ENCODE results near the gene CTH. TPM values are rescaled to one million over a fixed set of nuclear protein-coding genes. Genes with fewer than 3 reads are reported as not detected.

Gene CTH
- total and polyA plus RNA-seq, 2 experiments from 2014 or later = 31.0 to 34.3 TPM

DNA sequence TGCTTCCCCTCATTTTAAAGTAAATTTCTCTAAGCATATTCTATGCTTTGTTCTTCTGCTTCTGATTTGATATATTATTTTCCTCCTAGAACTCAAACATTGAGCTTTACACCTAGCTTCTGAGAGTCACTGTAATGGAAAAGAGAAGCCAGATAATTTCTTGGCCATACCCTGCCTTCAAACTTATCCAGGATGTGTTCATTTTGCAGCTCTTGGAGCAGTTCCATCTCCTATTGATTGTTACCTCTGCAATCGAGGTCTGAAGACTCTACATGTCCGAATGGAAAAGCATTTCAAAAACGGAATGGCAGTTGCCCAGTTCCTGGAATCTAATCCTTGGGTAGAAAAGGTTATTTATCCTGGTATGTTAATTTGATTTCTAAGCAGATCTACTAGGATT, 20.8 kb downstream of the CTH start:
- Histone ChIP-seq H3K9me2 (ENCODE audit: insufficient read depth) (no peaks in the 10 kb centered on the region), H3K4me3 (no peak overlapping the region), H2AFZ (no peak overlapping the region), H3K27ac (ENCODE audit: low read depth) (no peak overlapping the region), H3K79me2 (replicated peaks; ENCODE audit: insufficient read depth) (no peaks in the 10 kb centered on the region), H4K20me1 (replicated peaks; ENCODE audit: insufficient read depth) (peaks cover 3% of the 10 kb centered on the region; the same call in 1 of the 2 replicates), H3K4me1 (ENCODE audit: insufficient read depth) (0 out of 2 replicates have a peak, but pooled peaks cover 4% of the 10 kb centered on the region), H3K36me3 (ENCODE audit: insufficient read depth) (peaks cover 75% of the 10 kb centered on the region), H3K4me2 (no peak overlapping the region), H3F3A (replicated peaks; ENCODE audit: low read depth) (no peaks in the 10 kb centered on the region), H3K27me3 (ENCODE audit: insufficient read depth) (no peaks in the 10 kb centered on the region)
- no peak for ATAC-seq
- H3K27me3 Mint-ChIP-seq (ENCODE audit: insufficient read depth, low read depth, poor library complexity) = no peaks in the 10 kb centered on the region
- no peak for DNase-seq (ENCODE audit: low spot score)
- no peaks in the 10 kb centered on the region for H3K9me3 Mint-ChIP-seq
- no peak overlapping the region for H3K4me3 Mint-ChIP-seq
- no peak overlapping the region for H3K27ac Mint-ChIP-seq
- peaks cover 5% of the 10 kb centered on the region; the same call in 2 of the 3 replicates for H3K4me1 Mint-ChIP-seq
- peaks cover 86% of the 10 kb centered on the region for H3K36me3 Mint-ChIP-seq (ENCODE audit: low read depth)
- TF ChIP-seq, protein P1, sequence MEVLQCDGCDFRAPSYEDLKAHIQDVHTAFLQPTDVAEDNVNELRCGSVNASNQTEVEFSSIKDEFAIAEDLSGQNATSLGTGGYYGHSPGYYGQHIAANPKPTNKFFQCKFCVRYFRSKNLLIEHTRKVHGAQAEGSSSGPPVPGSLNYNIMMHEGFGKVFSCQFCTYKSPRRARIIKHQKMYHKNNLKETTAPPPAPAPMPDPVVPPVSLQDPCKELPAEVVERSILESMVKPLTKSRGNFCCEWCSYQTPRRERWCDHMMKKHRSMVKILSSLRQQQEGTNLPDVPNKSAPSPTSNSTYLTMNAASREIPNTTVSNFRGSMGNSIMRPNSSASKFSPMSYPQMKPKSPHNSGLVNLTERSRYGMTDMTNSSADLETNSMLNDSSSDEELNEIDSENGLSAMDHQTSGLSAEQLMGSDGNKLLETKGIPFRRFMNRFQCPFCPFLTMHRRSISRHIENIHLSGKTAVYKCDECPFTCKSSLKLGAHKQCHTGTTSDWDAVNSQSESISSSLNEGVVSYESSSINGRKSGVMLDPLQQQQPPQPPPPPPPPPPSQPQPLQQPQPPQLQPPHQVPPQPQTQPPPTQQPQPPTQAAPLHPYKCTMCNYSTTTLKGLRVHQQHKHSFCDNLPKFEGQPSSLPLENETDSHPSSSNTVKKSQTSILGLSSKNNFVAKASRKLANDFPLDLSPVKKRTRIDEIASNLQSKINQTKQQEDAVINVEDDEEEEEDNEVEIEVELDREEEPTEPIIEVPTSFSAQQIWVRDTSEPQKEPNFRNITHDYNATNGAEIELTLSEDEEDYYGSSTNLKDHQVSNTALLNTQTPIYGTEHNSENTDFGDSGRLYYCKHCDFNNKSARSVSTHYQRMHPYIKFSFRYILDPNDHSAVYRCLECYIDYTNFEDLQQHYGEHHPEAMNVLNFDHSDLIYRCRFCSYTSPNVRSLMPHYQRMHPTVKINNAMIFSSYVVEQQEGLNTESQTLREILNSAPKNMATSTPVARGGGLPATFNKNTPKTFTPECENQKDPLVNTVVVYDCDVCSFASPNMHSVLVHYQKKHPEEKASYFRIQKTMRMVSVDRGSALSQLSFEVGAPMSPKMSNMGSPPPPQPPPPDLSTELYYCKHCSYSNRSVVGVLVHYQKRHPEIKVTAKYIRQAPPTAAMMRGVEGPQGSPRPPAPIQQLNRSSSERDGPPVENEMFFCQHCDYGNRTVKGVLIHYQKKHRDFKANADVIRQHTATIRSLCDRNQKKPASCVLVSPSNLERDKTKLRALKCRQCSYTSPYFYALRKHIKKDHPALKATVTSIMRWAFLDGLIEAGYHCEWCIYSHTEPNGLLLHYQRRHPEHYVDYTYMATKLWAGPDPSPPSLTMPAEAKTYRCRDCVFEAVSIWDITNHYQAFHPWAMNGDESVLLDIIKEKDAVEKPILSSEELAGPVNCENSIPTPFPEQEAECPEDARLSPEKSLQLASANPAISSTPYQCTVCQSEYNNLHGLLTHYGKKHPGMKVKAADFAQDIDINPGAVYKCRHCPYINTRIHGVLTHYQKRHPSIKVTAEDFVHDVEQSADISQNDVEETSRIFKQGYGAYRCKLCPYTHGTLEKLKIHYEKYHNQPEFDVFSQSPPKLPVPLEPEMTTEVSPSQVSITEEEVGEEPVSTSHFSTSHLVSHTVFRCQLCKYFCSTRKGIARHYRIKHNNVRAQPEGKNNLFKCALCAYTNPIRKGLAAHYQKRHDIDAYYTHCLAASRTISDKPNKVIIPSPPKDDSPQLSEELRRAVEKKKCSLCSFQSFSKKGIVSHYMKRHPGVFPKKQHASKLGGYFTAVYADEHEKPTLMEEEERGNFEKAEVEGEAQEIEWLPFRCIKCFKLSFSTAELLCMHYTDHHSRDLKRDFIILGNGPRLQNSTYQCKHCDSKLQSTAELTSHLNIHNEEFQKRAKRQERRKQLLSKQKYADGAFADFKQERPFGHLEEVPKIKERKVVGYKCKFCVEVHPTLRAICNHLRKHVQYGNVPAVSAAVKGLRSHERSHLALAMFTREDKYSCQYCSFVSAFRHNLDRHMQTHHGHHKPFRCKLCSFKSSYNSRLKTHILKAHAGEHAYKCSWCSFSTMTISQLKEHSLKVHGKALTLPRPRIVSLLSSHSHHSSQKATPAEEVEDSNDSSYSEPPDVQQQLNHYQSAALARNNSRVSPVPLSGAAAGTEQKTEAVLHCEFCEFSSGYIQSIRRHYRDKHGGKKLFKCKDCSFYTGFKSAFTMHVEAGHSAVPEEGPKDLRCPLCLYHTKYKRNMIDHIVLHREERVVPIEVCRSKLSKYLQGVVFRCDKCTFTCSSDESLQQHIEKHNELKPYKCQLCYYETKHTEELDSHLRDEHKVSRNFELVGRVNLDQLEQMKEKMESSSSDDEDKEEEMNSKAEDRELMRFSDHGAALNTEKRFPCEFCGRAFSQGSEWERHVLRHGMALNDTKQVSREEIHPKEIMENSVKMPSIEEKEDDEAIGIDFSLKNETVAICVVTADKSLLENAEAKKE (CRISPR knock-in tag; IDR thresholded peaks at IDR 0.05) = no peak
- TF ChIP-seq NANOG (IDR thresholded peaks at IDR 0.05; ENCODE audit: borderline replicate concordance) (no peak), ZNF331 (CRISPR knock-in tag; IDR thresholded peaks at IDR 0.05; ENCODE audit: low read depth) (no peak), EZH2phosphoT487 (IDR thresholded peaks at IDR 0.05; ENCODE audit: unreplicated experiment) (no peak), STAT1 (IDR thresholded peaks at IDR 0.05; ENCODE audit: unreplicated experiment) (no peak), CREB1 (CRISPR knock-in tag; IDR thresholded peaks at IDR 0.05; ENCODE audit: low read depth) (no peak)

All from GM23338 (cell line).